Raji (cell line): Measurements from ENCODE around the gene HDAC4.

Source experiments
- POLR2A ChIP-seq: IDR thresholded peaks from 2 replicates; pipeline ENCODE4 v1.6.1; 2011; ENCODE audit warnings: low read depth, low read length, control low read depth; ENCODE audit not compliant: insufficient read depth

Gene HDAC4

GRCh38 chr2:239293775-239294430 lies 106.9 kb downstream of the HDAC4 start:
- TF ChIP-seq POLR2A = no peak

GRCh38 chr2:239292959-239293774 lies 107.7 kb downstream of the HDAC4 start:
- TF ChIP-seq POLR2A = no peak

GRCh38 chr2:239292531-239292930 lies 108.3 kb downstream of the HDAC4 start:
- no peak for TF ChIP-seq POLR2A

GRCh38 chr2:239291475-239292350 lies 109.1 kb downstream of the HDAC4 start:
- TF ChIP-seq POLR2A = no peak

- no peak for TF ChIP-seq POLR2A
These were observed 110.0 kb downstream of the HDAC4 start for GRCh38 chr2:239290618-239291474.

- no peak for TF ChIP-seq POLR2A
These were observed 111.3 kb downstream of the HDAC4 start for GRCh38 chr2:239289545-239289944.

- TF ChIP-seq POLR2A = no peak
These were observed 111.8 kb downstream of the HDAC4 start for GRCh38 chr2:239288951-239289511.

- TF ChIP-seq POLR2A = no peak
These were observed 112.6 kb downstream of the HDAC4 start for GRCh38 chr2:239288237-239288636.

GRCh38 chr2:239287461-239287860 lies 113.4 kb downstream of the HDAC4 start:
- no peak for TF ChIP-seq POLR2A

GRCh38 chr2:239286901-239287300 lies 113.9 kb downstream of the HDAC4 start:
- TF ChIP-seq POLR2A = no peak

- no peak for TF ChIP-seq POLR2A
These were observed 114.9 kb downstream of the HDAC4 start for GRCh38 chr2:239285932-239286230.

GRCh38 chr2:239285071-239285931 lies 115.5 kb downstream of the HDAC4 start:
- TF ChIP-seq POLR2A = no peak

- no peak for TF ChIP-seq POLR2A
These were observed 116.6 kb downstream of the HDAC4 start for GRCh38 chr2:239283961-239284795.
